GM21786 (cell line): ENCODE data around the gene KRT16.
"Not testable (repeated sequence)": the region's sequence is repeated elsewhere in the genome, so short reads cannot be mapped to it uniquely, and the experiment has no call there.

Source experiments
- ATAC-seq: cut with Tn5 transposase; IDR thresholded peaks from one replicate; pipeline ENCODE4 v1.9.1; 2021; ENCODE audit not compliant: unreplicated experiment

The KRT16 gene

GRCh38 chr17:41585301-41586056 is 27.1 kb downstream of the KRT16 start:
- ATAC-seq, result no peak

DNA sequence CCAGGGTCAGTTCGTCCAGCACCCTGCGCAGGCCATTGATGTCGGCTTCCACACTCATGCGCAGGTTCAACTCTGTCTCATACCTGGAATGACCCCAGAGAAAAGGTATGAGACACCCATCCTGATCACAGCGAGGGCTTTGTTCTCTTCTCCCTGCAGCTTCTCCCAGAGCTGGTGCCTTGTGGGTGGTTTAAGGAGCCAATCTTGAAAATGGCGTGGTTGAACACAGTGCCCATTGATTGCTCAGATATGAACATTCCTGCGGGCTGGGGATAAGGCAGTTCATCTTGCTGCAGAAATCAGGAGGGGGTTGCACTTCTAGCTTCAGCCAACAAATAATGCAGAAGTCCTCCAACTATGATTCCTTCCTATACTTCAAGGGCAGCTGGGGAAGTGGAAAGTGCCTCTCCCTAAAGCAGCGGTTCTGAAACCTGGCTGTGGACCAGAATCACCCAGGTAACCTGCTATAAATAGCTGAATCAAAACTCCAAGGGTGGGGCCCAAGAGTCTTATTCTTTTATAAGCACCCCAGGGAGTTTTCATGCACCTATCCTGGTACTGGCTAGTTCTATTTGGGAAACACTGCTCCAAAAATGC is 28.1 kb downstream of the KRT16 start:
- not testable (repeated sequence) for ATAC-seq

GRCh38 chr17:41583137-41584127 is 29.1 kb downstream of the KRT16 start:
- no peak for ATAC-seq

DNA sequence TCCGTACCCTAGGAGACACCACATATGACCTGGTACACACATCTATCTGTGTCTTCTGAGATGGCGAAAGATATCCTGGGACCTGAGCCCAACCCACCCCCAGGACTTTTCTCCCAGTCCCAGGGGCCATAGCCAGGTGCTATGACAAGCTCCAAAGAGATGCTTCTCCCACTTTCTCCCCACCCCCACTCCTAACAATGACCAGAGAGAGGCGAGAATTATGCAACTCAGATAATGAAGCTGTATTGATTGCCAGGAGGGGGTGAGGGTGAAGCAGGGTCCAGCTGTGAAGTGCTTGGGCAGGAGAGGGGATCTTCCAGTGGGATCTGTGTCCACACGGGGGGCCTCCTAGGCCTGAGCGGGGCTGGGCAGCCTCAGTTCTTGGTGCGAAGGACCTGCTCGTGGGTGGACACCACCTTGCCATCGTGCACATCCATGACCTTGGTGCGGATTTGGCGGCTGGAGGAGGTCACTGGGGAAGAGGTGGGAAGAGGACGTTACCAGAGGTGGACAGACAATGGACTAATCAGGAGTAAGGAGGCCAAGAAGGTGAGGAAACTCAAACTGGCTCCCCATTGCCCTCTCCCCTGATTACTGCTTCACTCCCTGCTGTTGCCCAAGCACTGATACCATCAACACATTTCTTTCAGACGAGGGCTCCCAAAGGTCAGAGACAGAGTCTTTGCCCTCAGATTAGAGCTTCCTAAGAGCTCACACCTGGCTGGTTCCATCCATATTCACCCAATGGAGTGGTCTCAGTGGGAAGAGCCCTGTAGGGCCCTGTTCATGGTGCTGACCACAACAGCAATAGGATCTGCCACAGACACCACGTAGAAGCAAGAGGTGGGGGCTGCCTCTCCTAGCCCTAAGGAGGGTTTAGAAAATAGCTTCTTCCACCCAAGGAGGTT is 30.3 kb downstream of the KRT16 start:
- ATAC-seq, result not testable (repeated sequence)

GRCh38 chr17:41581366-41582060 is 31.1 kb downstream of the KRT16 start:
- no peak for ATAC-seq

- no peak for ATAC-seq
Measured at GRCh38 chr17:41580687-41581365, 31.7 kb downstream of the KRT16 start.

DNA sequence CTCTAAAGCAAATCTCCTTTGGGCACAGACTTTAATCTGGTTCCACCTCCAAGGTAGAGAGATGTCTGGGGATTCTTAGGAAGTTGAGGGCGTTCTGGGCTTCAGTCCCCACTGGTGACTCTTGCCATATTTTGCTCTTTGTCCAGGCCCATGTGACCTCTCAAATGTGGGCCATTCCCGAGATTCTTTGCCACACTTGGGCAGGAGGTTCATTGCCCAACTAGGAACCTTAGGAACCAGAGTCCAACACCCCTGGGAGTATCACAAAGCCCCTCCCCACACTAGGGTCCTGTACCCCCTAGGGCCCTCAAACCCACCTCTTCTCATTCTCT is 32.4 kb downstream of the KRT16 start:
- ATAC-seq, result no peak

GRCh38 chr17:41579484-41580243 is 32.9 kb downstream of the KRT16 start:
- ATAC-seq, result no peak

GRCh38 chr17:41578971-41579370 is 33.6 kb downstream of the KRT16 start:
- ATAC-seq, result no peak

GRCh38 chr17:41578538-41578937 is 34.0 kb downstream of the KRT16 start:
- ATAC-seq, result no peak

DNA sequence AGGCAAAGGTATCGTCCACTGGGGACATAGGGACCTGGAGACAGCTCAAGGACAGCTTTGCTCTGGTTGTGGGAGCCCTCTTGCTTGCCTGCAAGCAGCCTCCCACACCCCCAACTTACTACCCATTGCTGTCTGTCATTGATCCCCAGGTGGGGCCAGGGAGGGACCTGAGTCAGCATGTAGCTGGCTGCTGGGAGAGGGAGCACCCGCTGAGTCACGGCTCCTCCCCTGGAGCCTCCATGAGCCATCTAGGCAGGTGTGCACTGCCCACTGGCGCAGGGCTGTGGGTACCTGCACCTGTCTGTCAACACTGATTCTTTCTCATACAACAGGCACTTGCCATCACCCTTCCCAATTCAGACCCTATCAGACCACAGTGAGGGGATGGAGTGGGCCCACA is 35.8 kb downstream of the KRT16 start:
- ATAC-seq, result not testable (repeated sequence)

- no peak for ATAC-seq
Measured at GRCh38 chr17:41575336-41575735, 37.2 kb downstream of the KRT16 start.

- no peak for ATAC-seq
Measured at GRCh38 chr17:41571561-41572434, 40.8 kb downstream of the KRT16 start, which contains the start of gene KRT9. Gene KRT9, minus strand, starts transcription at chr17:41572059. Its CDS starts 67 bp downstream, at chr17:41571992.

- ATAC-seq, result no peak
Measured at GRCh38 chr17:41567317-41567716, 45.2 kb downstream of the KRT16 start.

- no peak for ATAC-seq
Measured at GRCh38 chr17:41565338-41565737, 47.2 kb downstream of the KRT16 start.

DNA sequence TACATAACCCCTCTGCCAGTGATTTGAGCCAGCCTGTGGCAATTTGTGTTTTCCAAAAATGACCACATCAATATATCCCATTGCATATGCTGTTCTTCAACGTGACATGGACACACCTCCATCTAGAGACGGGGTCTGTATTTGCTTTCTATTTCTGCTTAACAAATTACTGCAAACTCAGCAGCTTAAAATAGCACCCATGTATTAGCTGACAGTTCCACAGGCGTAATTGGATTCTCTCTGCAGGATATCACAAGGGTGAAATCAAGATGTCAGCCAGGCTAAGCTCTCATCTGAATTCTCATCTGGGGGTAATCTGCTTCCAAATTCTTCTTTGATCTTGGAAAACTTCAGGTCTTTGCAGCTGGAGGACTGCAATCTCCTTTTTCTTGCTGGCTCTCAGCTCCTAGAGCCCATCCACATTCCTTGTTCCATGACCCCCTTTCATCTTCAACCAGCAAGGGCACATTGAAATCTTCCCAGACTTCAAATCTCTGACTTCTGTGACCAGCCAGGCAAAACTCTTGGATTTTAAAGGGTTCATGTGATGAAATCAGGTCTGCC is 48.9 kb downstream of the KRT16 start:
- no peak for ATAC-seq

DNA sequence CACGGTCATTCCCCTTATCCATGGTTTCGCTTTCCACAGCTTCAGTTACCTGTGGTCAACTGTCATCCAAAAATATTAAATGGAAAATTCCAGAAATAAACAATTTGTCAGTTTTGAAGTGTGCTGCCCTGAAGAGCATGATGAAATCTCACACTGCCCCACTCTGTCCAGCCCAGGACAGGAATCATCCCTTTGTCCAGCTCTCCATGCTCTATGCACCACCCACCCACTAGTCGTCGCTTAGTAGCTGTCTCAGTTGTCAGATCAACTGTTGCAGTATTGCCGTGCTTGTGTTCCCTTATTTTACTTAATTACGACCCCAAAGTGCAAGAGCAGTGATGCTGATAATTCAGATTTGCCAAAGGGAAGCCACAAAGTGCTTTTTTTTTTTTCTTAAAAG is 51.0 kb downstream of the KRT16 start:
- ATAC-seq, result no peak
